IMR-90 (cell line): ENCODE data around the gene TCFL5. TPM values are rescaled to one million over a fixed set of nuclear protein-coding genes. Genes with fewer than 3 reads are reported as not detected.

Experiments
- ATAC-seq: fragments of 200-7000 bp; cut with Tn5 transposase; 2 replicates; pipeline ENCODE4 v1.9.1; 2020; ENCODE audit warnings: low read depth, mild to moderate bottlenecking, moderate library complexity
- BruUV-seq: library from RNA; stranded (reverse); fragments of 400-500 nt; replicated peaks from 2 replicates; lab custom pipeline; 2021; lab: Mats Ljungman, UMichigan
- CTCF ChIA-PET: fragments of 300-600 bp; formaldehyde crosslinking; extraction: SDS; loops from one replicate; lab custom pipeline; 2021; ENCODE audit warnings: antibody characterized with exemption; lab: Yijun Ruan, JAX
- POLR2A ChIA-PET: fragments of 300-600 bp; sonication (Branson Sonifier 250); formaldehyde crosslinking; loops from one replicate; lab custom pipeline; 2022; ENCODE audit warnings: antibody characterized with exemption; ENCODE audit not compliant: unreplicated experiment; lab: Charles Lee
- DNase-seq: peaks from one replicate; pipeline ENCODE4 v3.0.0; 2013
- H2AFZ ChIP-seq: replicated peaks from 2 replicates; pipeline ENCODE3; 2013; ENCODE audit warnings: low read length, mild to moderate bottlenecking; ENCODE audit not compliant: poor library complexity
- H2AK5ac ChIP-seq: 2 replicates; pipeline ENCODE4 v1.6.1; 2013; ENCODE audit warnings: low read depth, low read length, inconsistent platforms
- H2AK9ac ChIP-seq: replicated peaks from 2 replicates; pipeline ENCODE3; 2013; ENCODE audit warnings: mild to moderate bottlenecking, low read depth, low read length, moderate library complexity; ENCODE audit not compliant: poor library complexity
- H2BK120ac ChIP-seq: 2 replicates; pipeline ENCODE4 v1.6.1; 2013; ENCODE audit warnings: low read depth, low read length, inconsistent platforms
- H2BK15ac ChIP-seq: 3 replicates; pipeline ENCODE4 v1.6.1; 2013; ENCODE audit warnings: low read depth, low read length, inconsistent platforms
- H2BK20ac ChIP-seq: 2 replicates; pipeline ENCODE4 v1.6.1; 2013; ENCODE audit warnings: low read depth, mild to moderate bottlenecking, inconsistent platforms, low read length, moderate library complexity
- H2BK5ac ChIP-seq: 2 replicates; pipeline ENCODE4 v1.6.1; 2013; ENCODE audit warnings: mild to moderate bottlenecking, low read depth, low read length, inconsistent platforms; ENCODE audit not compliant: poor library complexity, severe bottlenecking
- H3K14ac ChIP-seq: replicated peaks from 2 replicates; pipeline ENCODE4 v1.6.1; 2013; ENCODE audit warnings: low read depth, low read length, inconsistent platforms
- H3K18ac ChIP-seq: 2 replicates; pipeline ENCODE4 v1.6.1; 2013; ENCODE audit warnings: low read depth, low read length, control low read depth
- H3K23ac ChIP-seq: 2 replicates; pipeline ENCODE4 v1.6.1; 2013; ENCODE audit warnings: low read depth, low read length, inconsistent platforms
- H3K27ac ChIP-seq: 2 replicates; pipeline ENCODE4 v1.5.1; 2013; ENCODE audit warnings: mild to moderate bottlenecking, control low read depth, low read length; ENCODE audit not compliant: insufficient read depth
- H3K27me3 ChIP-seq: 2 replicates; pipeline ENCODE4 v1.6.1; 2013; ENCODE audit warnings: low read length; ENCODE audit not compliant: control insufficient read depth, insufficient read depth
- H3K36me3 ChIP-seq: 2 replicates; pipeline ENCODE4 v1.6.1; 2013; ENCODE audit warnings: low read length, mixed read lengths; ENCODE audit not compliant: control insufficient read depth, insufficient read depth
- H3K4ac ChIP-seq: 2 replicates; pipeline ENCODE4 v1.6.1; 2013; ENCODE audit warnings: low read depth, low read length, inconsistent platforms
- H3K4me1 ChIP-seq: 2 replicates; pipeline ENCODE4 v1.6.1; 2013; ENCODE audit warnings: low read length, mixed read lengths; ENCODE audit not compliant: control insufficient read depth, insufficient read depth
- H3K4me2 ChIP-seq: 2 replicates; pipeline ENCODE4 v1.6.1; 2013; ENCODE audit warnings: low read depth, mild to moderate bottlenecking, control low read depth, low read length, moderate library complexity
- H3K4me3 ChIP-seq: 2 replicates; pipeline ENCODE4 v1.5.1; 2013; ENCODE audit warnings: low read depth, mild to moderate bottlenecking, control low read depth, low read length, moderate library complexity; ENCODE audit not compliant: insufficient read depth
- H3K56ac ChIP-seq: 2 replicates; pipeline ENCODE4 v1.6.1; 2013; ENCODE audit warnings: low read length, inconsistent platforms; ENCODE audit not compliant: insufficient read depth; ENCODE audit errors: extremely low read depth
- H3K79me1 ChIP-seq, 2 experiments: 2 replicates each; pipeline ENCODE4 v1.6.1; 2013; ENCODE audit warnings: low read length in 2 of 2, inconsistent platforms in 1 of 2, low read depth in 1 of 2
- H3K9ac ChIP-seq: 2 replicates; pipeline ENCODE4 v1.6.1; 2013; ENCODE audit warnings: low read depth, low read length, control low read depth
- H3K9me1 ChIP-seq: 2 replicates; pipeline ENCODE4 v1.6.1; 2013; ENCODE audit warnings: low read length, inconsistent platforms; ENCODE audit not compliant: insufficient read depth
- H3K9me3 ChIP-seq: 2 replicates; pipeline ENCODE4 v1.6.1; 2013; ENCODE audit warnings: low read length; ENCODE audit not compliant: control insufficient read depth, insufficient read depth
- H4K20me1 ChIP-seq: 2 replicates; pipeline ENCODE4 v1.6.1; 2013; ENCODE audit warnings: low read length, inconsistent platforms; ENCODE audit not compliant: insufficient read depth
- H4K5ac ChIP-seq: 2 replicates; pipeline ENCODE4 v1.6.1; 2013; ENCODE audit warnings: mild to moderate bottlenecking, low read depth, low read length, control low read depth
- H4K8ac ChIP-seq, 2 experiments: 2 replicates each; pipeline ENCODE4 v1.6.1; 2013; ENCODE audit warnings: low read depth in 2 of 2, low read length in 2 of 2, control low read depth in 1 of 2, inconsistent platforms in 1 of 2
- H4K91ac ChIP-seq: 2 replicates; pipeline ENCODE4 v1.6.1; 2013; ENCODE audit warnings: low read depth, low read length, inconsistent platforms; ENCODE audit not compliant: insufficient read depth
- MAZ ChIP-seq: IDR thresholded peaks from 2 replicates; pipeline ENCODE4 v1.6.1; 2012; ENCODE audit warnings: low read depth, mild to moderate bottlenecking, low read length, improper control_type of control experiment, moderate library complexity, borderline replicate concordance
- MXI1 ChIP-seq: IDR thresholded peaks from 2 replicates; pipeline ENCODE4 v1.6.1; 2012; ENCODE audit warnings: low read depth, mild to moderate bottlenecking, low read length, moderate library complexity, borderline replicate concordance
- RCOR1 ChIP-seq: IDR thresholded peaks from 2 replicates; pipeline ENCODE4 v1.6.1; 2012; ENCODE audit warnings: mild to moderate bottlenecking, low read length, improper control_type of control experiment; ENCODE audit not compliant: insufficient replicate concordance
- WGBS, 2 experiments: methylation state at CpG; one replicate each; pipeline versions ENCODE4 v1.1.5 to v1.1.7; 2013; ENCODE audit warnings: missing lambda C conversion rate in 2 of 2; ENCODE audit not compliant: insufficient read length in 1 of 2; ENCODE audit errors: extremely low coverage in 2 of 2; 5-methylcytosine and 5-hydroxymethylcytosine counted together
- dilution Hi-C: fragments of 300-500 bp; cut with HindIII; formaldehyde crosslinking; loops from one replicate; pipeline ENCODE4 v1.14.3; 2018; ENCODE audit warnings: low sequenced_read_pairs; ENCODE audit not compliant: unreplicated experiment
- in situ Hi-C: fragments of 300-500 bp; cut with MboI; formaldehyde crosslinking; loops from 3 replicates; pipeline ENCODE4 v1.14.3; 2019; ENCODE audit warnings: low sequenced_read_pairs, inconsistent platforms, mixed read lengths
- intact Hi-C: fragments of 100-400 bp; cut with micrococcal nuclease; formaldehyde crosslinking; loops from 2 replicates; pipeline ENCODE4 v1.10.0; 2022
- polyA plus RNA-seq, 3 experiments: library from polyadenylated mRNA; depleted of rRNA; stranded (reverse); fragments of >200 nt; gene quantifications; 2 replicates each; pipeline ENCODE4 v1.2.3, GENCODE V29; 2012; ENCODE audit warnings: low replicate concordance in 1 of 3
- total RNA-seq: library from RNA; depleted of rRNA; stranded (reverse); fragments of >200 nt; gene quantifications from 2 replicates; pipeline ENCODE4 v1.2.3, GENCODE V29; 2012

The TCFL5 gene
- total and polyA plus RNA-seq, 2 of the 4 experiments (the other 2 are of a cell fraction) = 6.0 to 8.2 TPM

DNA sequence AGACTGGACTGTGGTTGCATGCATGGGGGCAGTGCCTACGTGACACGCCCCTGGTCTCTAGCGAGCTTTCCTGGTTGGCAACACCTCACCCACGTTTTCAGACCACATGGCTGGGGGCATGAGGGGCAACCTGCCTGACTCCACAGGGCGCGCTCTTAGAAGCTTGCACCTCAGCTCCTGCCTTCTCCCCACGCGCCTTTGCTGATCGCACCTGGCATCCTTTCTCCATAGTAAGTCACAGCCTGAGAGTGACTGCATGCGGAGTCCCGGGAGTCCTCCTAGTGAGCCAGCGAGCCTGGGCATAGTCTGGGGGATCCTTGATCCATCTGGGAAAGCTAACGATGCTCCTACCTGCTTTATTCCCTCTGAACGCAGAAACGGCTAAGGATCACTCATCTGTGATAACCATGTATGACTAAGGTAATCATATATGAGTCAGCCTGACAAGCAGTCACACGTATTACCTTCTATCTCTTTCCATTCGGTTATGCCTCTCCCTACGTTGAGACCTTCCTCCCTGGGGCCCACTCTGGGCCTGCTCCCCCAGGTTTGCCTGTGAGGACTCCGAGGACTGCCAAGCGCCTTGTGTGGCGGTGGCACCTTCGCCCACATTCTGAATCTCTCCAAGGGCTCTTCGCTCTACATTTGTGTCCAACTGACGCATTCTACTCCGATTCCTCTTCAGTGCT is 4.5 kb downstream of the TCFL5 start:
- H2BK15ac ChIP-seq = no peak overlapping the region
- no peak overlapping the region for H2AFZ ChIP-seq
- dilution Hi-C loops (no loop called here), intact Hi-C loops (no loop called here), in situ Hi-C loops (no loop called here)
- peak overlapping the region; percentile 49 for H2AK9ac ChIP-seq
- no TSS peak for BruUV-seq
- no peak overlapping the region for H2BK20ac ChIP-seq
- 93% methylated on average over 11 of the region's 25 CpGs; no CpG with 5 or more reads in 1 of the 2 experiments for WGBS, 2 experiments
- no peak overlapping the region for H3K9ac ChIP-seq
- H4K91ac ChIP-seq = no peak overlapping the region
- H2BK120ac ChIP-seq = no peak overlapping the region
- no peak overlapping the region for H4K5ac ChIP-seq
- no peak overlapping the region for H3K56ac ChIP-seq
- H3K9me1 ChIP-seq = peaks cover 4% of the 10 kb centered on the region; the same call in 1 of the 2 replicates
- H3K9me3 ChIP-seq = no peaks in the 10 kb centered on the region
- DNase-seq (no peak), ATAC-seq (no peak)
- H3K79me1 ChIP-seq = peaks cover 17 to 56% of the 10 kb centered on the region in 2 experiments
- H3K4me3 ChIP-seq = no peak overlapping the region
- no peak overlapping the region for H2AK5ac ChIP-seq
- no peak overlapping the region for H3K18ac ChIP-seq
- H3K14ac ChIP-seq = no peak overlapping the region
- no peak overlapping the region for H4K8ac ChIP-seq
- no peaks in the 10 kb centered on the region for H3K27me3 ChIP-seq
- no peak overlapping the region for H3K4me2 ChIP-seq
- TF ChIP-seq MXI1 (no peak), RCOR1 (no peak), MAZ (no peak)
- peaks cover 27% of the 10 kb centered on the region for H3K36me3 ChIP-seq
- POLR2A ChIA-PET = no interaction called here
- CTCF ChIA-PET = no interaction called here
- H2BK5ac ChIP-seq = no peak overlapping the region
- H3K23ac ChIP-seq = no peak overlapping the region
- H3K27ac ChIP-seq = no peak overlapping the region
- no peak overlapping the region for H3K4ac ChIP-seq
- peaks cover 19% of the 10 kb centered on the region for H4K20me1 ChIP-seq
- H3K4me1 ChIP-seq = 0 out of 2 replicates have a peak, but pooled peaks cover 3% of the 10 kb centered on the region
